Parathyroid adenoma (tissue), 2 donors: ENCODE data around the gene OPRPN.

ENCODE experiments used
- H2AFZ ChIP-seq: fragments of 300-600 bp; sonication (generic); one replicate; pipeline ENCODE4 v1.7.0; 2017; ENCODE audit warnings: antibody characterized with exemption, mild to moderate bottlenecking
- H3K27ac ChIP-seq: fragments of 300-600 bp; sonication (generic); one replicate; pipeline ENCODE4 v1.7.0; 2017
- H3K27me3 ChIP-seq: fragments of 300-600 bp; sonication (generic); one replicate; pipeline ENCODE4 v1.7.0; 2017; ENCODE audit warnings: low read length; ENCODE audit not compliant: control insufficient read depth, insufficient read depth
- H3K36me3 ChIP-seq: fragments of 300-600 bp; sonication (generic); one replicate; pipeline ENCODE4 v1.7.0; 2017; ENCODE audit warnings: low read length; ENCODE audit not compliant: control insufficient read depth, insufficient read depth
- H3K4me1 ChIP-seq: fragments of 300-600 bp; sonication (generic); one replicate; pipeline ENCODE4 v1.7.0; 2017; ENCODE audit warnings: control low read depth
- H3K4me2 ChIP-seq: fragments of 300-600 bp; sonication (generic); one replicate; pipeline ENCODE4 v1.7.0; 2017; ENCODE audit warnings: low read length
- H3K4me3 ChIP-seq: fragments of 300-600 bp; sonication (generic); one replicate; pipeline ENCODE4 v1.7.0; 2017; ENCODE audit warnings: low read depth, low read length
- H3K79me2 ChIP-seq: fragments of 300-600 bp; sonication (generic); one replicate; pipeline ENCODE4 v1.7.0; 2017; ENCODE audit warnings: control low read depth
- H3K9ac ChIP-seq: fragments of 300-600 bp; sonication (generic); one replicate; pipeline ENCODE4 v1.7.0; 2017; ENCODE audit warnings: mild to moderate bottlenecking
- H3K9me3 ChIP-seq: fragments of 300-600 bp; sonication (generic); one replicate; pipeline ENCODE4 v1.7.0; 2017; ENCODE audit warnings: low read length; ENCODE audit not compliant: control insufficient read depth
- TF ChIP-seq, protein P1 (sequence below): fragments of 300-600 bp; sonication (generic); IDR thresholded peaks from one replicate; pipeline ENCODE4 v1.7.0; 2017; ENCODE audit warnings: antibody characterized with exemption, mild to moderate bottlenecking
- donor health status: primary hyperparathyroidism.

OPRPN gene

GRCh38 chr4:70382691-70383181, 15.0 kb upstream of the OPRPN start, which contains the start of gene SMR3B:
SMR3B (plus strand) TSS chr4:70383131; CDS start chr4:70384511, 1,380 bp downstream.
- H3K27me3 ChIP-seq = no peaks in the 10 kb centered on the region
- H2AFZ ChIP-seq = no peak within 1 kb of the TSS
- H3K9me3 ChIP-seq = no peaks in the 10 kb centered on the region
- H3K79me2 ChIP-seq = no peaks in the 10 kb centered on the region
- TF ChIP-seq, protein P1, sequence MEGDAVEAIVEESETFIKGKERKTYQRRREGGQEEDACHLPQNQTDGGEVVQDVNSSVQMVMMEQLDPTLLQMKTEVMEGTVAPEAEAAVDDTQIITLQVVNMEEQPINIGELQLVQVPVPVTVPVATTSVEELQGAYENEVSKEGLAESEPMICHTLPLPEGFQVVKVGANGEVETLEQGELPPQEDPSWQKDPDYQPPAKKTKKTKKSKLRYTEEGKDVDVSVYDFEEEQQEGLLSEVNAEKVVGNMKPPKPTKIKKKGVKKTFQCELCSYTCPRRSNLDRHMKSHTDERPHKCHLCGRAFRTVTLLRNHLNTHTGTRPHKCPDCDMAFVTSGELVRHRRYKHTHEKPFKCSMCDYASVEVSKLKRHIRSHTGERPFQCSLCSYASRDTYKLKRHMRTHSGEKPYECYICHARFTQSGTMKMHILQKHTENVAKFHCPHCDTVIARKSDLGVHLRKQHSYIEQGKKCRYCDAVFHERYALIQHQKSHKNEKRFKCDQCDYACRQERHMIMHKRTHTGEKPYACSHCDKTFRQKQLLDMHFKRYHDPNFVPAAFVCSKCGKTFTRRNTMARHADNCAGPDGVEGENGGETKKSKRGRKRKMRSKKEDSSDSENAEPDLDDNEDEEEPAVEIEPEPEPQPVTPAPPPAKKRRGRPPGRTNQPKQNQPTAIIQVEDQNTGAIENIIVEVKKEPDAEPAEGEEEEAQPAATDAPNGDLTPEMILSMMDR = no peak
- no peak within 1 kb of the TSS for H3K4me3 ChIP-seq
- no peak within 1 kb of the TSS for H3K9ac ChIP-seq
- no peak within 1 kb of the TSS for H3K27ac ChIP-seq
- H3K36me3 ChIP-seq = no peaks in the 10 kb centered on the region
- H3K4me1 ChIP-seq = no peaks in the 10 kb centered on the region
- H3K4me2 ChIP-seq = no peak within 1 kb of the TSS

DNA sequence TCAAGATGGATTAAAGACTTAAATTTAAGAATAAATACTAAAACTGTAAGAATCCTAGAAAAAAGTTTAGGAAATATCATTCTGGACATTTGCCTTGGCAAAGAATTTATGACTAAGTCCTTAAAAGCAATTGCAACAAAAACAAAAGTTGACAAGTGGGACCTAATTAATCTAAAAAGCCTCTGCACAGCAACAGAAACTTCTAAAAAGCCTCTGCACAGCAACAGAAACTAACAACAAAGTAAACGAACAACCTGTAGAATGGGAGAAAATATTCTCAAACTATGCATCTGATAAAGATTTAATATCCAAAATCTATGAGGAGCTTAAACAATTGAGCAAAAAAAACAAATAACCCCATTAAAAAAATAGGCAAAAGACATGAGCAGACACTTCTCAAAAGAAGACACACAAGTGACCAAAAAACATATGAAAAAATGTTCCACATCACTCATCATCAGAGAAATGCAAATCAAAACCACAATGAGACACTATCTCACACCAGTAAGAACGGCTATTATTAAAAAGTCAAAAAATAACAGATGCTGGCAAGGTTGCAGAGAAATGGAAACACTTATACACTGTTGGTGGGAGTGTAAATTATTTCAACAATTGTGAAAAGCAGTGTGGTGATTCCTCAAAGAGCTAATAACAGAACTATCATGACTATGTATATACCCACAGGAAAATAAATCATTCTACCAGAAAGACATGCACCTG, 5.5 kb upstream of the OPRPN start:
- Histone ChIP-seq H3K79me2 (no peaks in the 10 kb centered on the region), H3K27me3 (no peaks in the 10 kb centered on the region)
- TF ChIP-seq, protein P1 = no peak

DNA sequence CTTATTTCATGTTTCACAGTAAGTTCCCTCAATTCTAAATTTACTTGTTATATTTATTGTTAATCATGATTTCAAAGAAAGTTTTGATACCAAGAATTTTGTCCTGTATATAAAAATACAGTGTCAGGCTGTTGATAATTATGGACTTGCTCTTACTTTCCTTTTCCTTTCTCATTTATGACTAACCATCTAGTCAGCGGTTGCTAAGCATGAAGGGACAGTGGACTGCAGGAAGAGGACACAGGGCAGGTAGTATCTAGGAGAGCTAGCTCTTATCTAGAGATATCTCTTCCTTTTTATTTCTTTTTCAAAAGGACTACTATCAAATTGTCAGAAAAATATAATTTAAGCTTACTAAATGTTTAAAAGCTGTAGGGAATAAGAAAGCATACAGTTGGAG, 1.6 kb downstream of the OPRPN start:
- no peak overlapping the region for H3K4me2 ChIP-seq
- H2AFZ ChIP-seq = no peak overlapping the region
- H3K36me3 ChIP-seq = no peaks in the 10 kb centered on the region
- H3K27me3 ChIP-seq = no peaks in the 10 kb centered on the region
- no peak overlapping the region for H3K9ac ChIP-seq
- H3K4me1 ChIP-seq = no peaks in the 10 kb centered on the region
- H3K9me3 ChIP-seq = no peaks in the 10 kb centered on the region
- no peak overlapping the region for H3K4me3 ChIP-seq
- TF ChIP-seq, protein P1 = no peak
- H3K79me2 ChIP-seq = no peaks in the 10 kb centered on the region
- no peak overlapping the region for H3K27ac ChIP-seq

More for the DNA sequence above, 5.5 kb upstream of the OPRPN start:
- no peaks in the 10 kb centered on the region for H3K36me3 ChIP-seq
- no peak overlapping the region for H3K4me3 ChIP-seq
- H3K9ac ChIP-seq = no peak overlapping the region
- no peaks in the 10 kb centered on the region for H3K4me1 ChIP-seq
- no peak overlapping the region for H3K4me2 ChIP-seq
- no peak overlapping the region for H2AFZ ChIP-seq
- H3K9me3 ChIP-seq = no peaks in the 10 kb centered on the region
- no peak overlapping the region for H3K27ac ChIP-seq

DNA sequence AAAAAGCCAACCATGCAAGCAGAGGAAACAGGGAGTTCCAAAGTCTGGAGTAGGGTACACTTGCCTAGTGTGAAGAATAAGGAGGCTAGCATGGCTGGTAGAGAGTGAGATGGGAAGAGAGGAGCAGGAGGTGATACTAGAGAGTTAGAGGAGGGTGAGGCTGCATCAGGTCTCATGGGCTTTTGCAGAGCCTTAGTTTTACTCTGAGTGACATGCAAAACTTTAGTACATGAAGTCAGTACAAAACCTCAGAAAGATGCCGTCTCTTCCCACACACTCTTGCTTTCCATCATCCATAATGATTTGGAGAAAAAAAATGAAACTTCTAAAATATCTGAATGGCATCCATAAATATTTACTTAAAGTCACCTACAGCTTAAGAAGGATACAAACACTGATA, 5.0 kb downstream of the OPRPN start:
- H3K27ac ChIP-seq = no peak overlapping the region
- TF ChIP-seq, protein P1 = no peak
- no peak overlapping the region for H3K4me3 ChIP-seq
- no peaks in the 10 kb centered on the region for H3K4me1 ChIP-seq
- no peaks in the 10 kb centered on the region for H3K36me3 ChIP-seq
- H3K9me3 ChIP-seq = no peaks in the 10 kb centered on the region
- H3K9ac ChIP-seq = no peak overlapping the region
- H2AFZ ChIP-seq = no peak overlapping the region
- H3K4me2 ChIP-seq = no peak overlapping the region
- H3K79me2 ChIP-seq = no peaks in the 10 kb centered on the region
- H3K27me3 ChIP-seq = no peaks in the 10 kb centered on the region

- TF ChIP-seq, protein P1 = no peak
- Histone ChIP-seq H2AFZ (no peak overlapping the region), H3K4me2 (no peak overlapping the region), H3K27ac (no peak overlapping the region), H3K27me3 (no peaks in the 10 kb centered on the region), H3K79me2 (no peaks in the 10 kb centered on the region), H3K4me1 (no peaks in the 10 kb centered on the region), H3K9ac (no peak overlapping the region), H3K36me3 (no peaks in the 10 kb centered on the region), H3K9me3 (no peaks in the 10 kb centered on the region), H3K4me3 (no peak overlapping the region)
These were observed 8.0 kb downstream of the OPRPN start for GRCh38 chr4:70405765-70406164.
